ENCODE measurements around the gene RAB11FIP3.
A peak's percentile ranks its signal among the peaks of the same experiment; 100 is the strongest.
"Not testable (repeated sequence)": the region's sequence is repeated elsewhere in the genome, so short reads cannot be mapped to it uniquely, and the experiment has no call there.

Gene RAB11FIP3

GRCh38 chr16:424623-425081 is 797 bp upstream of the RAB11FIP3 start:
- peak; percentile 66 for DNase-seq

- DNase-seq, result no peak
Measured at GRCh38 chr16:425740-426114, 278 bp downstream of the RAB11FIP3 start.

GRCh38 chr16:426115-426905 is 861 bp downstream of the RAB11FIP3 start:
- DNase-seq, result no peak

GRCh38 chr16:426906-427249 is 1.4 kb downstream of the RAB11FIP3 start:
- no peak for DNase-seq

GRCh38 chr16:427250-427649 is 1.8 kb downstream of the RAB11FIP3 start:
- no peak for DNase-seq

GRCh38 chr16:430904-431303 is 5.5 kb downstream of the RAB11FIP3 start:
- DNase-seq, result no peak

GRCh38 chr16:440627-441026 is 15.2 kb downstream of the RAB11FIP3 start:
- DNase-seq, result no peak

GRCh38 chr16:441447-441846 is 16.0 kb downstream of the RAB11FIP3 start:
- DNase-seq, result no peak

GRCh38 chr16:442976-443375 is 17.5 kb downstream of the RAB11FIP3 start:
- DNase-seq, result no peak

- no peak for DNase-seq
Measured at GRCh38 chr16:444027-444426, 18.6 kb downstream of the RAB11FIP3 start.

GRCh38 chr16:445566-445965 is 20.1 kb downstream of the RAB11FIP3 start:
- no peak for DNase-seq

GRCh38 chr16:450385-450784 is 24.9 kb downstream of the RAB11FIP3 start:
- no peak for DNase-seq

GRCh38 chr16:450785-451512 is 25.5 kb downstream of the RAB11FIP3 start:
- no peak for DNase-seq

GRCh38 chr16:454397-454940 is 29.0 kb downstream of the RAB11FIP3 start:
- DNase-seq, result no peak

- no peak for DNase-seq
Measured at GRCh38 chr16:455453-455852, 30.0 kb downstream of the RAB11FIP3 start.

GRCh38 chr16:456891-457483 is 31.5 kb downstream of the RAB11FIP3 start:
- DNase-seq, result peak; percentile 81

- DNase-seq, result no peak
Measured at GRCh38 chr16:457732-458400, 32.4 kb downstream of the RAB11FIP3 start.

- DNase-seq, result no peak
Measured at GRCh38 chr16:459761-460160, 34.3 kb downstream of the RAB11FIP3 start.

GRCh38 chr16:460787-461186 is 35.3 kb downstream of the RAB11FIP3 start:
- no peak for DNase-seq

GRCh38 chr16:463071-463470 is 37.6 kb downstream of the RAB11FIP3 start:
- DNase-seq, result no peak

GRCh38 chr16:466651-467050 is 41.2 kb downstream of the RAB11FIP3 start:
- DNase-seq, result no peak

GRCh38 chr16:467249-467871 is 41.9 kb downstream of the RAB11FIP3 start:
- not testable (repeated sequence) for DNase-seq
